Lower lobe of right lung (tissue), 2 donors: Measurements from ENCODE around the gene SYNGR1. TPM values are rescaled to one million over a fixed set of nuclear protein-coding genes. Genes with fewer than 3 reads are reported as not detected.

Experiments
- ATAC-seq, 2 donors: fragments of 200-7000 bp; cut with Tn5 transposase; one replicate each; pipeline ENCODE4 v1.9.1; 2020 to 2022; ENCODE audit warnings: mild to moderate bottlenecking in 2 of 2, moderate library complexity in 2 of 2
- DNase-seq: peaks from one replicate; pipeline ENCODE4 v3.0.0-alpha.2; 2020
- H3K27ac ChIP-seq: fragments of 200-600 bp; one replicate; pipeline ENCODE4 v1.8.0; 2022
- H3K27me3 ChIP-seq: fragments of 200-600 bp; one replicate; pipeline ENCODE4 v1.8.0; 2022; ENCODE audit warnings: low read depth
- H3K36me3 ChIP-seq: fragments of 200-600 bp; one replicate; pipeline ENCODE4 v1.8.0; 2022; ENCODE audit warnings: mild to moderate bottlenecking
- H3K4me1 ChIP-seq: fragments of 200-600 bp; one replicate; pipeline ENCODE4 v1.8.0; 2022
- H3K4me3 ChIP-seq: fragments of 200-600 bp; one replicate; pipeline ENCODE4 v1.8.0; 2022; ENCODE audit warnings: mild to moderate bottlenecking
- H3K9me3 ChIP-seq: fragments of 200-600 bp; one replicate; pipeline ENCODE4 v1.8.0; 2022
- intact Hi-C: fragments of 100-400 bp; cut with DNase I; formaldehyde crosslinking; loops from one replicate; pipeline ENCODE4 v1.11.0; 2022
- total RNA-seq: library from RNA; stranded (reverse); fragmentation: NEBNext Ultra II Directional; extraction: Animal tissue kit (Norgen Biotek cat#: 25700); gene quantifications from one replicate; pipeline ENCODE4 v1.2.1, GENCODE V29; 2021
- TF ChIP-seq, protein P1 (sequence below): fragments of 200-600 bp; IDR thresholded peaks from one replicate; pipeline ENCODE4 v1.8.0; 2022; ENCODE audit warnings: antibody characterized with exemption, mild to moderate bottlenecking
- donor health status: DM: no; HTN: yes; CAD: no; lungs with severe emphysema.

Gene SYNGR1
- total RNA-seq, 1 donor from 2014 or later, result 13.4 TPM

DNA sequence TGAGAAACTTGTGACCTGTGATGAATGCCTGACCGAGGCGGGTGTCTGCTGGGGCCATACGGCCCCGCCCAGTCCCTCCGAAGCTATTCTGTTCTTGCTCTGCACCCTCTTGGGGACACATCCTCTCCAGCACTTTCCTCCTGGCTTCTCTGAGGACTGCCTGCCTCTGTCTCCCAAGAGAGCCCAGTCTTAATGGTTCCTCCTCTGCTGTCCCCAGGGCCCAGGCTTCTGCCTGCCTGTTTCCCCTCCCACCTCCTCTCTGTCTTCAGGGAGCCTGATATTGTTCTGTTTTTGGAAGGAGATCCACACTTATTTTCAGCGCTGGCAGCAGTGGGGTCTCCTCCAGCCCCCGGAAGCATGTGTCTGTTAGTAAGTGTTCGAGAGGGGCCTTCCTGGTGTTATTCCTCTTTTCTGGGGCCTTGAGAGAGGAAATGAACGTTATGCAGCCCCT is 18.7 kb downstream of the SYNGR1 start:
- no peak overlapping the region for H3K4me3 ChIP-seq

DNA sequence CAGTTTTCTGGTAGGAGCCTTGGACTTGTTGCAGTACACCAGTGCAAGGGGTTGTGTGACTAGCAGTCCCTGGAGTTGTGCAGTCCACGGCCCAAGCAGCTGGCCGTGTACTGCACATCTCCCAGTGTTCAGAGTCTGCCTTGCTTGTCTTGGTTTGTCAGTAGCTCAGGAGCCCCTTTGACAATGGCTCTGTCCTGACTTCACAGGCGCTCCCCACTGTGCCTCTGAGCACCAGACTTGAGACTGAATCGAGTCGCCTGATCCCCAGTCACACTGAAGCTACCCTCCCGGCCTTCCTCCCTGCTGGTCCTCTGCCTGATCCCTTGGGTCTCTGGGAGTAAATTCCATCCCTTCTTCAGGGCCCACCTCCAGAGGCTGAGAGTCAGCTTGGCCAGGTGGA is 19.4 kb downstream of the SYNGR1 start:
- intact Hi-C loops, result no loop called here
- TF ChIP-seq, protein P1, sequence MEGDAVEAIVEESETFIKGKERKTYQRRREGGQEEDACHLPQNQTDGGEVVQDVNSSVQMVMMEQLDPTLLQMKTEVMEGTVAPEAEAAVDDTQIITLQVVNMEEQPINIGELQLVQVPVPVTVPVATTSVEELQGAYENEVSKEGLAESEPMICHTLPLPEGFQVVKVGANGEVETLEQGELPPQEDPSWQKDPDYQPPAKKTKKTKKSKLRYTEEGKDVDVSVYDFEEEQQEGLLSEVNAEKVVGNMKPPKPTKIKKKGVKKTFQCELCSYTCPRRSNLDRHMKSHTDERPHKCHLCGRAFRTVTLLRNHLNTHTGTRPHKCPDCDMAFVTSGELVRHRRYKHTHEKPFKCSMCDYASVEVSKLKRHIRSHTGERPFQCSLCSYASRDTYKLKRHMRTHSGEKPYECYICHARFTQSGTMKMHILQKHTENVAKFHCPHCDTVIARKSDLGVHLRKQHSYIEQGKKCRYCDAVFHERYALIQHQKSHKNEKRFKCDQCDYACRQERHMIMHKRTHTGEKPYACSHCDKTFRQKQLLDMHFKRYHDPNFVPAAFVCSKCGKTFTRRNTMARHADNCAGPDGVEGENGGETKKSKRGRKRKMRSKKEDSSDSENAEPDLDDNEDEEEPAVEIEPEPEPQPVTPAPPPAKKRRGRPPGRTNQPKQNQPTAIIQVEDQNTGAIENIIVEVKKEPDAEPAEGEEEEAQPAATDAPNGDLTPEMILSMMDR, result no peak
- ATAC-seq, result no peak

More for the DNA sequence above, 18.7 kb downstream of the SYNGR1 start:
- H3K4me1 ChIP-seq, result no peaks in the 10 kb centered on the region
- ATAC-seq (no peak), DNase-seq (no peak)
- H3K27me3 ChIP-seq, result no peaks in the 10 kb centered on the region
- intact Hi-C loops, result no loop called here
- no peak overlapping the region for H3K27ac ChIP-seq
- no peaks in the 10 kb centered on the region for H3K36me3 ChIP-seq
- TF ChIP-seq, protein P1, result no peak
- H3K9me3 ChIP-seq, result no peaks in the 10 kb centered on the region

DNA sequence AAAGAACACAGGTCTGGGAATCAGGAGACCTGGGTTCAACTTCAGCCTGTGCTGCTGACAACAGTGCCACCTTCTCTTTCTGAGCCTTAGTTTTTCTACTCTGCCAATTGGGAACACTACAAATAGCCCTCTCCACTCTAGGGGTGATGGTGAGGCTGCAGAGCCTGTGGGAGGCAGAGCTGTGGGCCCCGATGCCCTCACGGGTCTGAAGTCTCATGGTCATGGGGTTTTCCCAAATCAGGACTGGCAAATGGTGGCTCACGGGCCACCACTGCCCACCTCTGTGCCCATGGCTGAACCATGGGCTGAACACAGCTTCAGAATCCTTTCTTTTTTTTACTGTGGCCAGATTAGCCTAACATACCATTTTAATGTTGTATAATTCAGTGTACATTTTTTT is 19.8 kb downstream of the SYNGR1 start:
- Histone ChIP-seq H3K27ac (no peak overlapping the region), H3K4me1 (no peaks in the 10 kb centered on the region), H3K9me3 (no peaks in the 10 kb centered on the region), H3K27me3 (no peaks in the 10 kb centered on the region), H3K36me3 (no peaks in the 10 kb centered on the region), H3K4me3 (no peak overlapping the region)
- ATAC-seq (no peak), DNase-seq (no peak)
- intact Hi-C loops, result no loop called here
- TF ChIP-seq, protein P1, result no peak

More for the DNA sequence above, 19.4 kb downstream of the SYNGR1 start:
- Histone ChIP-seq H3K4me3 (no peak overlapping the region), H3K4me1 (no peaks in the 10 kb centered on the region), H3K9me3 (no peaks in the 10 kb centered on the region), H3K36me3 (no peaks in the 10 kb centered on the region), H3K27ac (no peak overlapping the region), H3K27me3 (no peaks in the 10 kb centered on the region)
- no peak for DNase-seq

DNA sequence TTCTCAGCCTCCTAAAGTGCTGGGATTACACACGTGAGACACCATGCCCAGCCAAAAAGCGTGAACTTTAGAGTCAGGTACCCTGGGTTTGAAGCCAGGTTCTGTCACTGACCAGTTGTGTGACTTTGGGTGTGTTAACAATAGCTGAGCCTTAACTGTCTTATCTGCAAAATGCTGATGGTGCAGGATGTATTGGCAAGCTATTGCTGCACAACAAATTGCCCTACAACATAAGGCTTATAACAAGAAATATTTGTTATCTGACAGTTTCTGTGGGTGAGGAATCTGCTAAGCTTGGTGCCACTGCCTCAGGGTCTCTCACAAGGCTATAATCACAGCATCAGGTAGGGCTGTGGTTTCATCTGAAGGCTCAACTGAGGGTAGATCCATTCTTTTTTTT is 21.9 kb downstream of the SYNGR1 start:
- Histone ChIP-seq H3K27me3 (no peaks in the 10 kb centered on the region), H3K9me3 (no peaks in the 10 kb centered on the region), H3K4me1 (no peaks in the 10 kb centered on the region), H3K36me3 (peaks cover 5% of the 10 kb centered on the region), H3K4me3 (no peak overlapping the region), H3K27ac (no peak overlapping the region)
- no peak for DNase-seq
- intact Hi-C loops, result no loop called here
- TF ChIP-seq, protein P1, result no peak
- ATAC-seq, result no peak

DNA sequence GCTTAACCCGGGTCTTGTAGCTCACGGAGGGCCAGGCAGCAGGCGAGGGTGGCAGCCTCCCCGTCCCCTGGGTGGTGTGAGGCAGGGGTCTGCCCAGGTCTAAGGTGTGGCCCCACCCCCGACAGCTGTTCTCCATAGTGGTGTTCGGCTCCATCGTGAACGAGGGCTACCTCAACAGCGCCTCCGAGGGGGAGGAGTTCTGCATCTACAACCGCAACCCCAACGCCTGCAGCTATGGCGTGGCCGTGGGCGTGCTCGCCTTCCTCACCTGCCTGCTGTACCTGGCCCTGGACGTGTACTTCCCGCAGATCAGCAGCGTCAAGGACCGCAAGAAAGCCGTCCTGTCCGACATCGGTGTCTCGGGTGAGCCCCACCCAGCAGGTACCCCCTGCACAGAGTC is 24.4 kb downstream of the SYNGR1 start:
- Histone ChIP-seq H3K4me1 (no peaks in the 10 kb centered on the region), H3K36me3 (peaks cover 5% of the 10 kb centered on the region), H3K27ac (no peak overlapping the region), H3K9me3 (no peaks in the 10 kb centered on the region), H3K27me3 (no peaks in the 10 kb centered on the region), H3K4me3 (no peak overlapping the region)
- TF ChIP-seq, protein P1, result no peak
- ATAC-seq, result no peak
- intact Hi-C loops, result no loop called here
- DNase-seq, result no peak

DNA sequence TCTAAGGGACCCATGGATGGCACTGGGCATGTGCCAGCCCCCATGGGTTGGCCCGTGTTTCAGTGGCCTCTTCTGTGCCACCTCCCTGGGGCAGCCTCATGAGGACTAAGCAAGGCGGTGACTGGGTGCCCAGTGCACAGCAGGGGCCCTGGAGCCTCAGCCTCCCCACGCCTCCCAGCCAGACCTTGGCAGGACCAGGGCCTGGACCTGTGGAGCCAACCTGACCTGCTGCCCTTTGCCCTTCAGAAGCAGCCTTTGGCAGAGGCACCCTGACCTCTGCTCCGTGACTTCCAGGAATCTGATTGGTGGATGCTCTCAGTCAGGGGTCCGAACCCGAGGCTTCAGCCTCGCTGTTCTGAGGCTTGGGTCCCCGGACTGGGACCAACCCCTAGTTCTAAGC is 25.0 kb downstream of the SYNGR1 start:
- no peak for ATAC-seq
- intact Hi-C loops, result no loop called here
- H3K27me3 ChIP-seq, result no peaks in the 10 kb centered on the region
- H3K4me1 ChIP-seq, result no peaks in the 10 kb centered on the region
- no peak for DNase-seq
- H3K36me3 ChIP-seq, result peaks cover 5% of the 10 kb centered on the region
- TF ChIP-seq, protein P1, result no peak
- H3K27ac ChIP-seq, result no peak overlapping the region
- H3K9me3 ChIP-seq, result no peaks in the 10 kb centered on the region
- no peak overlapping the region for H3K4me3 ChIP-seq
